K562 (cell line): ENCODE data around the gene CREB5. TPM values are rescaled to one million over a fixed set of nuclear protein-coding genes. Genes with fewer than 3 reads are reported as not detected.

Experiments
- ATAC-seq: fragments of 200-7000 bp; cut with Tn5 transposase; 3 replicates; pipeline ENCODE4 v1.9.1; 2020; ENCODE audit warnings: moderate library complexity
- BruUV-seq: library from RNA; stranded (reverse); fragments of 400-500 nt; replicated peaks from 2 replicates; lab custom pipeline; 2021; lab: Mats Ljungman, UMichigan
- CTCF ChIA-PET: fragments of 300-600 bp; formaldehyde crosslinking; extraction: SDS; loops from one replicate; lab custom pipeline; 2021; ENCODE audit warnings: low intra/inter-chr PET ratio; lab: Yijun Ruan, JAX
- POLR2A ChIA-PET: fragments of 300-600, 350-650 bp; sonication (Branson Sonifier 250); formaldehyde crosslinking; extraction: SDS; loops from one replicate; lab custom pipeline; 2021; ENCODE audit warnings: antibody characterized with exemption, inconsistent platforms; lab: Yijun Ruan, JAX
- DNase-seq, 4 experiments: peaks; one replicate each; pipeline versions ENCODE4 v3.0.0 to v3.0.0-alpha.2; 2011 to 2018; ENCODE audit warnings: low spot score in 3 of 4, mixed read lengths in 3 of 4; ENCODE audit errors: extremely low read depth in 1 of 4
- FAIRE-seq: peaks from 2 replicates; lab custom pipeline; 2011; peaks lifted over from hg19 to GRCh38; lab: Jason Lieb, UNC
- H2AFZ ChIP-seq: 2 replicates; pipeline ENCODE4 v1.6.0; 2011; ENCODE audit warnings: low read depth, low read length, control low read depth, inconsistent platforms
- H3K27ac ChIP-seq: fragments of 200-600 bp; 3 replicates; pipeline ENCODE4 v1.8.0; 2011; ENCODE audit warnings: low read depth, mild to moderate bottlenecking, control low read depth, inconsistent platforms, low read length, moderate library complexity, mixed read lengths; ENCODE audit errors: extremely low read depth
- H3K27me3 ChIP-seq, 2 experiments: fragments of 300-600 bp in 1 of 2; 2 replicates in 1 of 2; 3 replicates in 1 of 2; pipeline versions ENCODE4 v1.6.0 to v1.8.0; 2011; ENCODE audit warnings: inconsistent platforms in 2 of 2, low read length in 2 of 2, mild to moderate bottlenecking in 1 of 2, mixed read lengths in 1 of 2, moderate library complexity in 1 of 2; ENCODE audit not compliant: control insufficient read depth in 2 of 2, insufficient read depth in 2 of 2
- H3K36me3 ChIP-seq: fragments of 300-600 bp; 3 replicates; pipeline ENCODE4 v1.8.0; 2011; ENCODE audit warnings: mild to moderate bottlenecking, low read length, inconsistent platforms; ENCODE audit not compliant: control insufficient read depth, insufficient read depth
- H3K4me1 ChIP-seq, 2 experiments: fragments of 200-600 bp in 1 of 2; replicated peaks in 1 of 2; 2 replicates in 1 of 2; 3 replicates in 1 of 2; pipeline versions ENCODE4 v1.5.1 to v1.8.0; 2011; ENCODE audit warnings: inconsistent platforms in 2 of 2, low read length in 2 of 2, mild to moderate bottlenecking in 1 of 2, mixed read lengths in 1 of 2, moderate library complexity in 1 of 2; ENCODE audit not compliant: control insufficient read depth in 2 of 2, insufficient read depth in 2 of 2
- H3K4me2 ChIP-seq: 2 replicates; pipeline ENCODE4 v1.6.1; 2011; ENCODE audit warnings: low read length, control low read depth, inconsistent platforms, mixed read lengths; ENCODE audit not compliant: insufficient read depth
- H3K4me3 ChIP-seq: fragments of 200-600 bp; sonication (generic), shearing (Covaris generic); 2 replicates; pipeline ENCODE4 v1.5.1; 2016; ENCODE audit warnings: control low read depth, inconsistent platforms
- H3K79me2 ChIP-seq: fragments of 200-600 bp; 3 replicates; pipeline ENCODE4 v1.8.0; 2011; ENCODE audit warnings: low read length, inconsistent platforms; ENCODE audit not compliant: control insufficient read depth, insufficient read depth
- H3K9ac ChIP-seq, 2 experiments: 2 replicates each; pipeline versions ENCODE4 v1.6.0 to v1.6.1; 2011; ENCODE audit warnings: low read depth in 2 of 2, low read length in 2 of 2, control low read depth in 1 of 2, inconsistent platforms in 1 of 2, mild to moderate bottlenecking in 1 of 2, mixed read lengths in 1 of 2; ENCODE audit not compliant: insufficient read depth in 1 of 2
- H3K9me1 ChIP-seq: one replicate; pipeline ENCODE4 v1.6.0; 2011; ENCODE audit warnings: inconsistent platforms, mild to moderate bottlenecking, low read length, moderate library complexity; ENCODE audit not compliant: control insufficient read depth, insufficient read depth
- H3K9me3 ChIP-seq: replicated peaks from 2 replicates; pipeline ENCODE4 v1.5.1; 2011; ENCODE audit warnings: low read depth, low read length, inconsistent platforms; ENCODE audit not compliant: control insufficient read depth, insufficient read depth
- H4K20me1 ChIP-seq: replicated peaks from 2 replicates; pipeline ENCODE4 v1.6.1; 2011; ENCODE audit warnings: low read length, inconsistent platforms, mixed read lengths; ENCODE audit not compliant: control insufficient read depth, insufficient read depth
- HCFC1 ChIP-seq: IDR thresholded peaks from 2 replicates; pipeline ENCODE4 v1.6.1; 2012; ENCODE audit warnings: low read depth, low read length, improper control_type of control experiment
- SMAD2 ChIP-seq: fragments of 150-350 bp; IDR thresholded peaks from 2 replicates; pipeline ENCODE4 v1.6.1; 2014; ENCODE audit warnings: low read depth, mild to moderate bottlenecking, low read length
- ZKSCAN8 ChIP-seq: fragments of 200-800 bp; sonication (Bioruptor generic); IDR thresholded peaks from 2 replicates; pipeline ENCODE4 v1.6.1; 2016; ENCODE audit warnings: missing genetic modification characterization, missing compliant biosample characterization
- ZNF77 ChIP-seq: fragments of 250-450 bp; sonication (Bioruptor Pico); IDR thresholded peaks from 2 replicates; pipeline ENCODE4 v1.5.0; 2020
- in situ Hi-C: fragments of 300-500 bp; cut with MboI; formaldehyde crosslinking; loops from 4 replicates; pipeline ENCODE4 v1.15.0; 2018; ENCODE audit warnings: inconsistent platforms, mixed read lengths
- intact Hi-C: fragments of 100-400 bp; cut with micrococcal nuclease; formaldehyde crosslinking; loops from 2 replicates; pipeline ENCODE4 v1.14.2; 2022
- polyA plus RNA-seq, 8 experiments: library from polyadenylated mRNA; depleted of rRNA in 4 of 8; stranded (reverse) in 5 of 8; unstranded in 3 of 8; fragments of >200 nt; fragmentation: Nextera tagmentation in 2 of 8; fragmentation: Illumina TruSeq in 1 of 8; extraction: Ambion mirVana in 2 of 8; extraction: Trizol in 1 of 8; gene quantifications; 2 replicates each; pipeline versions ENCODE4 v1.2.1 to v1.2.3, GENCODE V29; 2011 to 2014; ENCODE audit warnings: inconsistent platforms in 1 of 8, missing spikeins in 1 of 8
- total RNA-seq, 7 experiments: library from RNA; depleted of rRNA in 6 of 7; stranded (reverse); fragments of >200 nt in 6 of 7; fragmentation: Illumina TruSeq in 2 of 7; extraction: Trizol in 2 of 7; gene quantifications; 2 replicates each; pipeline versions ENCODE4 v1.2.1 to v1.2.3, GENCODE V29; 2011 to 2021; ENCODE audit warnings: low replicate concordance in 1 of 7
- TF ChIP-seq, protein P1 (sequence below): fragments of 250-450 bp; sonication (Bioruptor Pico); IDR thresholded peaks from 2 replicates; pipeline ENCODE4 v1.4.0; 2020; ENCODE audit warnings: mild to moderate bottlenecking, moderate library complexity
- TF ChIP-seq, protein P2 (sequence below): fragments of 200-600 bp; sonication (generic); IDR thresholded peaks from one replicate; pipeline ENCODE4 v1.6.1; 2012; ENCODE audit warnings: mild to moderate bottlenecking, low read depth, low read length, inconsistent platforms
- TF ChIP-seq, protein P3 (sequence below): fragments of 450-650 bp; formaldehyde crosslinking; IDR thresholded peaks from 2 replicates; pipeline ENCODE4 v1.4.0; 2022; ENCODE audit warnings: missing genetic modification characterization

The CREB5 gene
- total and polyA plus RNA-seq, 9 of the 15 experiments (the other 6 are each of a cell fraction or from before 2014, with no cell fraction given), result 0.33 to 6.4 (median 1.8) TPM

DNA sequence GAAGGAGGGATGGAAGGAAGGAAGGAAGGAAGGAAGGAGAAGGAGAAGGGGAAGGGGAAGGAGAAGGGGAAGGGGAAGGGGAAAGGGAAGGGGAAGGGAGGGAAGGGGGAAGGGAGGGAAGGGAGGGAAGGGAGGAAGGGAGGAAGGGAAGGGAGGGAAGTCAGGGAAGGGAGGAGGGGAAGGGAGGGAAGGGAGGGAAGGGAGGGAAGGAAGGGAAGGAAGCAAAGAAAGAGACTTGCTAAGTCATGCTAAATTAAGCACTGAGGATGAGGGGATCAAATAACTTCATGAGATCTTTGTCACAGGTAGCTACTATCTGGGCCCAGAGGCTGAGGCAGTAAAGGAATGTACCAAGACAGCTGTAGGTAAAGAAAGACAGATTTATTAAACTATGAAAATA, 429.4 kb downstream of the CREB5 start:
- BruUV-seq, result no TSS peak
- FAIRE-seq (no peak), DNase-seq (no peak), ATAC-seq (no peak)
- H3K79me2 ChIP-seq, result no peaks in the 10 kb centered on the region
- H3K27me3 ChIP-seq, result peaks cover 0 to 5% of the 10 kb centered on the region in 2 experiments; a peak in 4 of 5 replicates
- no peak overlapping the region for H3K9ac ChIP-seq
- no peaks in the 10 kb centered on the region for H3K9me3 ChIP-seq
- H3K4me2 ChIP-seq, result no peak overlapping the region
- H2AFZ ChIP-seq, result no peak overlapping the region
- CTCF ChIA-PET, result no interaction called here
- H3K36me3 ChIP-seq, result no peaks in the 10 kb centered on the region
- H3K4me3 ChIP-seq, result no peak overlapping the region
- in situ Hi-C loops (no loop called here), intact Hi-C loops (no loop called here)
- POLR2A ChIA-PET, result no interaction called here
- no peaks in the 10 kb centered on the region for H3K4me1 ChIP-seq
- H3K9me1 ChIP-seq, result no peaks in the 10 kb centered on the region
- no peaks in the 10 kb centered on the region for H4K20me1 ChIP-seq
- H3K27ac ChIP-seq, result no peak overlapping the region
- TF ChIP-seq, protein P1, sequence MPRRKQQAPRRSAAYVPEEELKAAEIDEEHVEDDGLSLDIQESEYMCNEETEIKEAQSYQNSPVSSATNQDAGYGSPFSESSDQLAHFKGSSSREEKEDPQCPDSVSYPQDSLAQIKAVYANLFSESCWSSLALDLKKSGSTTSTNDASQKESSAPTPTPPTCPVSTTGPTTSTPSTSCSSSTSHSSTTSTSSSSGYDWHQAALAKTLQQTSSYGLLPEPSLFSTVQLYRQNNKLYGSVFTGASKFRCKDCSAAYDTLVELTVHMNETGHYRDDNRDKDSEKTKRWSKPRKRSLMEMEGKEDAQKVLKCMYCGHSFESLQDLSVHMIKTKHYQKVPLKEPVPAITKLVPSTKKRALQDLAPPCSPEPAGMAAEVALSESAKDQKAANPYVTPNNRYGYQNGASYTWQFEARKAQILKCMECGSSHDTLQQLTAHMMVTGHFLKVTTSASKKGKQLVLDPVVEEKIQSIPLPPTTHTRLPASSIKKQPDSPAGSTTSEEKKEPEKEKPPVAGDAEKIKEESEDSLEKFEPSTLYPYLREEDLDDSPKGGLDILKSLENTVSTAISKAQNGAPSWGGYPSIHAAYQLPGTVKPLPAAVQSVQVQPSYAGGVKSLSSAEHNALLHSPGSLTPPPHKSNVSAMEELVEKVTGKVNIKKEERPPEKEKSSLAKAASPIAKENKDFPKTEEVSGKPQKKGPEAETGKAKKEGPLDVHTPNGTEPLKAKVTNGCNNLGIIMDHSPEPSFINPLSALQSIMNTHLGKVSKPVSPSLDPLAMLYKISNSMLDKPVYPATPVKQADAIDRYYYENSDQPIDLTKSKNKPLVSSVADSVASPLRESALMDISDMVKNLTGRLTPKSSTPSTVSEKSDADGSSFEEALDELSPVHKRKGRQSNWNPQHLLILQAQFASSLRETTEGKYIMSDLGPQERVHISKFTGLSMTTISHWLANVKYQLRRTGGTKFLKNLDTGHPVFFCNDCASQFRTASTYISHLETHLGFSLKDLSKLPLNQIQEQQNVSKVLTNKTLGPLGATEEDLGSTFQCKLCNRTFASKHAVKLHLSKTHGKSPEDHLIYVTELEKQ (CRISPR knock-in tag), result no peak
- TF ChIP-seq ZKSCAN8 (CRISPR knock-in tag) (no peak), HCFC1 (no peak), ZNF77 (no peak), SMAD2 (no peak)
- TF ChIP-seq, protein P2, sequence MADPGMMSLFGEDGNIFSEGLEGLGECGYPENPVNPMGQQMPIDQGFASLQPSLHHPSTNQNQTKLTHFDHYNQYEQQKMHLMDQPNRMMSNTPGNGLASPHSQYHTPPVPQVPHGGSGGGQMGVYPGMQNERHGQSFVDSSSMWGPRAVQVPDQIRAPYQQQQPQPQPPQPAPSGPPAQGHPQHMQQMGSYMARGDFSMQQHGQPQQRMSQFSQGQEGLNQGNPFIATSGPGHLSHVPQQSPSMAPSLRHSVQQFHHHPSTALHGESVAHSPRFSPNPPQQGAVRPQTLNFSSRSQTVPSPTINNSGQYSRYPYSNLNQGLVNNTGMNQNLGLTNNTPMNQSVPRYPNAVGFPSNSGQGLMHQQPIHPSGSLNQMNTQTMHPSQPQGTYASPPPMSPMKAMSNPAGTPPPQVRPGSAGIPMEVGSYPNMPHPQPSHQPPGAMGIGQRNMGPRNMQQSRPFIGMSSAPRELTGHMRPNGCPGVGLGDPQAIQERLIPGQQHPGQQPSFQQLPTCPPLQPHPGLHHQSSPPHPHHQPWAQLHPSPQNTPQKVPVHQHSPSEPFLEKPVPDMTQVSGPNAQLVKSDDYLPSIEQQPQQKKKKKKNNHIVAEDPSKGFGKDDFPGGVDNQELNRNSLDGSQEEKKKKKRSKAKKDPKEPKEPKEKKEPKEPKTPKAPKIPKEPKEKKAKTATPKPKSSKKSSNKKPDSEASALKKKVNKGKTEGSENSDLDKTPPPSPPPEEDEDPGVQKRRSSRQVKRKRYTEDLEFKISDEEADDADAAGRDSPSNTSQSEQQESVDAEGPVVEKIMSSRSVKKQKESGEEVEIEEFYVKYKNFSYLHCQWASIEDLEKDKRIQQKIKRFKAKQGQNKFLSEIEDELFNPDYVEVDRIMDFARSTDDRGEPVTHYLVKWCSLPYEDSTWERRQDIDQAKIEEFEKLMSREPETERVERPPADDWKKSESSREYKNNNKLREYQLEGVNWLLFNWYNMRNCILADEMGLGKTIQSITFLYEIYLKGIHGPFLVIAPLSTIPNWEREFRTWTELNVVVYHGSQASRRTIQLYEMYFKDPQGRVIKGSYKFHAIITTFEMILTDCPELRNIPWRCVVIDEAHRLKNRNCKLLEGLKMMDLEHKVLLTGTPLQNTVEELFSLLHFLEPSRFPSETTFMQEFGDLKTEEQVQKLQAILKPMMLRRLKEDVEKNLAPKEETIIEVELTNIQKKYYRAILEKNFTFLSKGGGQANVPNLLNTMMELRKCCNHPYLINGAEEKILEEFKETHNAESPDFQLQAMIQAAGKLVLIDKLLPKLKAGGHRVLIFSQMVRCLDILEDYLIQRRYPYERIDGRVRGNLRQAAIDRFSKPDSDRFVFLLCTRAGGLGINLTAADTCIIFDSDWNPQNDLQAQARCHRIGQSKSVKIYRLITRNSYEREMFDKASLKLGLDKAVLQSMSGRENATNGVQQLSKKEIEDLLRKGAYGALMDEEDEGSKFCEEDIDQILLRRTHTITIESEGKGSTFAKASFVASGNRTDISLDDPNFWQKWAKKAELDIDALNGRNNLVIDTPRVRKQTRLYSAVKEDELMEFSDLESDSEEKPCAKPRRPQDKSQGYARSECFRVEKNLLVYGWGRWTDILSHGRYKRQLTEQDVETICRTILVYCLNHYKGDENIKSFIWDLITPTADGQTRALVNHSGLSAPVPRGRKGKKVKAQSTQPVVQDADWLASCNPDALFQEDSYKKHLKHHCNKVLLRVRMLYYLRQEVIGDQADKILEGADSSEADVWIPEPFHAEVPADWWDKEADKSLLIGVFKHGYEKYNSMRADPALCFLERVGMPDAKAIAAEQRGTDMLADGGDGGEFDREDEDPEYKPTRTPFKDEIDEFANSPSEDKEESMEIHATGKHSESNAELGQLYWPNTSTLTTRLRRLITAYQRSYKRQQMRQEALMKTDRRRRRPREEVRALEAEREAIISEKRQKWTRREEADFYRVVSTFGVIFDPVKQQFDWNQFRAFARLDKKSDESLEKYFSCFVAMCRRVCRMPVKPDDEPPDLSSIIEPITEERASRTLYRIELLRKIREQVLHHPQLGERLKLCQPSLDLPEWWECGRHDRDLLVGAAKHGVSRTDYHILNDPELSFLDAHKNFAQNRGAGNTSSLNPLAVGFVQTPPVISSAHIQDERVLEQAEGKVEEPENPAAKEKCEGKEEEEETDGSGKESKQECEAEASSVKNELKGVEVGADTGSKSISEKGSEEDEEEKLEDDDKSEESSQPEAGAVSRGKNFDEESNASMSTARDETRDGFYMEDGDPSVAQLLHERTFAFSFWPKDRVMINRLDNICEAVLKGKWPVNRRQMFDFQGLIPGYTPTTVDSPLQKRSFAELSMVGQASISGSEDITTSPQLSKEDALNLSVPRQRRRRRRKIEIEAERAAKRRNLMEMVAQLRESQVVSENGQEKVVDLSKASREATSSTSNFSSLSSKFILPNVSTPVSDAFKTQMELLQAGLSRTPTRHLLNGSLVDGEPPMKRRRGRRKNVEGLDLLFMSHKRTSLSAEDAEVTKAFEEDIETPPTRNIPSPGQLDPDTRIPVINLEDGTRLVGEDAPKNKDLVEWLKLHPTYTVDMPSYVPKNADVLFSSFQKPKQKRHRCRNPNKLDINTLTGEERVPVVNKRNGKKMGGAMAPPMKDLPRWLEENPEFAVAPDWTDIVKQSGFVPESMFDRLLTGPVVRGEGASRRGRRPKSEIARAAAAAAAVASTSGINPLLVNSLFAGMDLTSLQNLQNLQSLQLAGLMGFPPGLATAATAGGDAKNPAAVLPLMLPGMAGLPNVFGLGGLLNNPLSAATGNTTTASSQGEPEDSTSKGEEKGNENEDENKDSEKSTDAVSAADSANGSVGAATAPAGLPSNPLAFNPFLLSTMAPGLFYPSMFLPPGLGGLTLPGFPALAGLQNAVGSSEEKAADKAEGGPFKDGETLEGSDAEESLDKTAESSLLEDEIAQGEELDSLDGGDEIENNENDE, result no peak
- TF ChIP-seq, protein P3, sequence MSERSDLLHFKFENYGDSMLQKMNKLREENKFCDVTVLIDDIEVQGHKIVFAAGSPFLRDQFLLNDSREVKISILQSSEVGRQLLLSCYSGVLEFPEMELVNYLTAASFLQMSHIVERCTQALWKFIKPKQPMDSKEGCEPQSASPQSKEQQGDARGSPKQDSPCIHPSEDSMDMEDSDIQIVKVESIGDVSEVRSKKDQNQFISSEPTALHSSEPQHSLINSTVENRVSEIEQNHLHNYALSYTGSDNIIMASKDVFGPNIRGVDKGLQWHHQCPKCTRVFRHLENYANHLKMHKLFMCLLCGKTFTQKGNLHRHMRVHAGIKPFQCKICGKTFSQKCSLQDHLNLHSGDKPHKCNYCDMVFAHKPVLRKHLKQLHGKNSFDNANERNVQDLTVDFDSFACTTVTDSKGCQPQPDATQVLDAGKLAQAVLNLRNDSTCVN (CRISPR knock-in tag), result no peak
